Testis (tissue), 3 donors: ENCODE data around the gene GUCY2C. TPM values are rescaled to one million over a fixed set of nuclear protein-coding genes. Genes with fewer than 3 reads are reported as not detected.

Source experiments
- DNase-seq: peaks from one replicate; pipeline ENCODE4 v3.0.0-alpha.2; 2019
- H3K27ac ChIP-seq, 2 donors: fragments of 200-600 bp; sonication (generic); one replicate each; pipeline ENCODE4 v1.5.1; 2019
- H3K27me3 ChIP-seq: fragments of 200-600 bp; sonication (generic); one replicate; pipeline ENCODE4 v1.5.1; 2019
- H3K36me3 ChIP-seq: fragments of 200-600 bp; sonication (generic); one replicate; pipeline ENCODE4 v1.5.1; 2017; ENCODE audit warnings: low read depth; ENCODE audit errors: missing control alignments
- H3K4me1 ChIP-seq: fragments of 200-600 bp; sonication (generic); one replicate; pipeline ENCODE4 v1.5.1; 2019
- H3K4me3 ChIP-seq, 2 donors: fragments of 200-600 bp; sonication (generic); one replicate each; pipeline ENCODE4 v1.5.1; 2017 to 2019
- H3K9me3 ChIP-seq: fragments of 200-600 bp; sonication (generic); one replicate; pipeline ENCODE4 v1.5.1; 2017
- CTCF ChIP-seq, 3 experiments: fragments of 450-650 bp in 2 of 3; fragments of 200-600 bp in 1 of 3; sonication (generic) in 1 of 3; IDR thresholded peaks; one replicate each; pipeline ENCODE4 v1.5.1; 2016 to 2019; ENCODE audit warnings: antibody characterized with exemption in 3 of 3, mild to moderate bottlenecking in 2 of 3, moderate library complexity in 1 of 3
- POLR2A ChIP-seq: fragments of 450-650 bp; IDR thresholded peaks from one replicate; pipeline ENCODE4 v1.6.1; 2017; ENCODE audit warnings: antibody characterized with exemption, mild to moderate bottlenecking, moderate library complexity
- whole genome bisulfite sequencing, 2 donors: methylation state at CpG; one replicate each; pipeline ENCODE4 v1.1.5; 2018; 5-methylcytosine and 5-hydroxymethylcytosine counted together
- intact Hi-C: fragments of 100-400 bp; cut with DNase I; formaldehyde crosslinking; loops from one replicate; pipeline ENCODE4 v1.15.1; 2023; ENCODE audit warnings: low total_unique reads
- polyA plus RNA-seq: library from polyadenylated mRNA; stranded (reverse); fragments of 350-450 nt; fragmentation: Illumina TruSeq; extraction: RNeasy Lipid Tissue Mini Kit (QIAGEN cat#74804); gene quantifications from one replicate; pipeline ENCODE4 v1.2.3, GENCODE V29; 2014; ENCODE audit warnings: low read depth, low replicate concordance; ENCODE audit not compliant: insufficient read depth
- total RNA-seq, 2 donors: library from RNA; depleted of rRNA; stranded (reverse); fragments of >200 nt; gene quantifications; one replicate each; pipeline ENCODE4 v1.2.3, GENCODE V29; 2016

Gene GUCY2C
- total and polyA plus RNA-seq, 3 donors from 2014 or later: 0.12 to 0.39 (median 0.15) TPM

- H3K27ac ChIP-seq: no peak overlapping the region
- 80 to 81% methylated on average over 4 of the region's 4 CpGs for WGBS, 2 donors
- no peaks in the 10 kb centered on the region for H3K9me3 ChIP-seq
- no peak overlapping the region for H3K4me3 ChIP-seq
- H3K36me3 ChIP-seq: no peaks in the 10 kb centered on the region
- TF ChIP-seq POLR2A: no peak
- TF ChIP-seq CTCF (IDR thresholded peaks at IDR 0.05): no peak
- no peak for DNase-seq
- H3K4me1 ChIP-seq: no peaks in the 10 kb centered on the region
- no peaks in the 10 kb centered on the region for H3K27me3 ChIP-seq
- intact Hi-C loops: no loop called here
Observed at GRCh38 chr12:14563046-14563445, 133.4 kb downstream of the GUCY2C start.

Other genes with a start within 250 kb of the GUCY2C start
- gene PLBD1, start 128.7 kb downstream of the GUCY2C start, total RNA-seq: 10 to 100 TPM in 1 of 2 donors, 1 to 10 TPM in 1; 9.3 to 10.7 TPM
- 18.5 TPM for gene PLBD1, start 128.7 kb downstream of the GUCY2C start, polyA plus RNA-seq
- gene WBP11, start 106.9 kb upstream of the GUCY2C start, total RNA-seq: 10 to 100 TPM; 37.8 to 41.7 TPM
- gene WBP11, start 106.9 kb upstream of the GUCY2C start, polyA plus RNA-seq: 117 TPM
- gene C12orf60, start 107.1 kb upstream of the GUCY2C start, total RNA-seq: 10 to 100 TPM in 1 of 2 donors, 1 to 10 TPM in 1; 5.3 to 11.7 TPM
- gene C12orf60, start 107.1 kb upstream of the GUCY2C start, polyA plus RNA-seq: 20.6 TPM
- gene SMCO3, start 117.6 kb upstream of the GUCY2C start, total RNA-seq: under 1 TPM in 1 of 2 donors, not detected in 1; 0.39 TPM
- gene SMCO3, start 117.6 kb upstream of the GUCY2C start, polyA plus RNA-seq: 0.20 TPM
- 1 to 10 TPM in 1 of 2 donors, under 1 TPM in 1; 0.16 to 1.4 TPM for gene ART4, start 146.9 kb upstream of the GUCY2C start, total RNA-seq
- 0.57 TPM for gene ART4, start 146.9 kb upstream of the GUCY2C start, polyA plus RNA-seq
- gene MGP, start 189.3 kb upstream of the GUCY2C start, total RNA-seq: 10 to 100 TPM; 56.7 to 76.8 TPM
- gene MGP, start 189.3 kb upstream of the GUCY2C start, polyA plus RNA-seq: 656 TPM
- gene ERP27, start 241.9 kb upstream of the GUCY2C start, total RNA-seq: under 1 TPM; 0.12 to 0.39 TPM
- 0.34 TPM for gene ERP27, start 241.9 kb upstream of the GUCY2C start, polyA plus RNA-seq